Stomach (tissue), 4 donors: ENCODE results near the gene UTRN.

Experiments
- CTCF ChIP-seq, 7 experiments: fragments of 450-650 bp in 4 of 7; fragments of 200-600 bp in 3 of 7; sonication (generic) in 3 of 7; IDR thresholded peaks; one replicate each; pipeline ENCODE4 v1.5.1; 2016 to 2019; ENCODE audit warnings: antibody characterized with exemption in 7 of 7, control low read depth in 2 of 7, mild to moderate bottlenecking in 1 of 7
- EP300 ChIP-seq: sonication (generic); formaldehyde crosslinking; IDR thresholded peaks from one replicate; pipeline ENCODE4 v1.6.1; 2017; ENCODE audit warnings: antibody characterized with exemption
- POLR2A ChIP-seq, 4 donors: fragments of 450-650 bp; IDR thresholded peaks; one replicate each; pipeline ENCODE4 v1.6.1; 2016; ENCODE audit warnings: antibody characterized with exemption in 4 of 4, control low read depth in 2 of 4, mild to moderate bottlenecking in 1 of 4, moderate library complexity in 1 of 4
- POLR2AphosphoS5 ChIP-seq, 3 donors: sonication (generic); formaldehyde crosslinking; IDR thresholded peaks; one replicate each; pipeline ENCODE4 v1.6.1; 2016; ENCODE audit warnings: antibody characterized with exemption in 3 of 3

- TF ChIP-seq CTCF (IDR thresholded peaks at IDR 0.05) (no peak), POLR2A (IDR thresholded peaks at IDR 0.05) (no peak), EP300 (no peak), POLR2AphosphoS5 (IDR thresholded peaks at IDR 0.05) (no peak)
Measured at GRCh38 chr6:144304223-144304848, 19.2 kb downstream of the UTRN start.
